KMS-11 (cell line): ENCODE results near the gene APOBEC4.

Source experiments
- H2AFZ ChIP-seq: fragments of 200-600 bp; sonication (generic); 2 replicates; pipeline ENCODE4 v1.6.1; 2016; ENCODE audit warnings: antibody characterized with exemption, mixed run types, low read depth
- H3K27ac ChIP-seq: fragments of 200-600 bp; sonication (generic); 2 replicates; pipeline ENCODE4 v1.6.1; 2016; ENCODE audit warnings: mild to moderate bottlenecking, mixed run types
- H3K27me3 ChIP-seq: fragments of 200-600 bp; sonication (generic); 2 replicates; pipeline ENCODE4 v1.6.1; 2017; ENCODE audit warnings: mild to moderate bottlenecking, low read depth, mixed run types, moderate library complexity; ENCODE audit not compliant: insufficient read depth
- H3K36me3 ChIP-seq: fragments of 200-600 bp; sonication (generic); 2 replicates; pipeline ENCODE4 v1.6.1; 2017; ENCODE audit warnings: mild to moderate bottlenecking, mixed run types; ENCODE audit not compliant: insufficient read depth
- H3K4me1 ChIP-seq: fragments of 200-600 bp; sonication (generic); 2 replicates; pipeline ENCODE4 v1.6.1; 2016; ENCODE audit warnings: mild to moderate bottlenecking, low read depth, mixed run types; ENCODE audit not compliant: poor library complexity, severe bottlenecking
- H3K4me2 ChIP-seq: fragments of 200-600 bp; sonication (generic); 2 replicates; pipeline ENCODE4 v1.7.0; 2016; ENCODE audit warnings: mild to moderate bottlenecking, mixed run types
- H3K4me3 ChIP-seq: fragments of 200-600 bp; sonication (generic); IDR thresholded peaks from 2 replicates; pipeline ENCODE4 v1.6.1; 2017; ENCODE audit warnings: low read depth, low read length, mixed read lengths; ENCODE audit not compliant: insufficient read depth
- H3K79me2 ChIP-seq: fragments of 200-600 bp; sonication (generic); 2 replicates; pipeline ENCODE4 v1.6.1; 2016; ENCODE audit warnings: low read depth, mixed run types; ENCODE audit not compliant: insufficient read depth
- H3K9ac ChIP-seq: fragments of 200-600 bp; sonication (generic); 2 replicates; pipeline ENCODE4 v1.6.1; 2016; ENCODE audit warnings: mild to moderate bottlenecking, mixed run types
- H4K20me1 ChIP-seq: fragments of 200-600 bp; sonication (generic); 2 replicates; pipeline ENCODE4 v1.6.1; 2016; ENCODE audit warnings: mild to moderate bottlenecking, mixed run types; ENCODE audit not compliant: insufficient read depth
- TF ChIP-seq, protein P1 (sequence below): fragments of 200-600 bp; sonication (generic); conservative IDR thresholded peaks from 2 replicates; pipeline ENCODE4 v1.6.1; 2017; ENCODE audit warnings: low read depth, mild to moderate bottlenecking, antibody characterized with exemption, low read length, moderate library complexity, mixed read lengths

Gene APOBEC4, protein sequence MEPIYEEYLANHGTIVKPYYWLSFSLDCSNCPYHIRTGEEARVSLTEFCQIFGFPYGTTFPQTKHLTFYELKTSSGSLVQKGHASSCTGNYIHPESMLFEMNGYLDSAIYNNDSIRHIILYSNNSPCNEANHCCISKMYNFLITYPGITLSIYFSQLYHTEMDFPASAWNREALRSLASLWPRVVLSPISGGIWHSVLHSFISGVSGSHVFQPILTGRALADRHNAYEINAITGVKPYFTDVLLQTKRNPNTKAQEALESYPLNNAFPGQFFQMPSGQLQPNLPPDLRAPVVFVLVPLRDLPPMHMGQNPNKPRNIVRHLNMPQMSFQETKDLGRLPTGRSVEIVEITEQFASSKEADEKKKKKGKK

DNA sequence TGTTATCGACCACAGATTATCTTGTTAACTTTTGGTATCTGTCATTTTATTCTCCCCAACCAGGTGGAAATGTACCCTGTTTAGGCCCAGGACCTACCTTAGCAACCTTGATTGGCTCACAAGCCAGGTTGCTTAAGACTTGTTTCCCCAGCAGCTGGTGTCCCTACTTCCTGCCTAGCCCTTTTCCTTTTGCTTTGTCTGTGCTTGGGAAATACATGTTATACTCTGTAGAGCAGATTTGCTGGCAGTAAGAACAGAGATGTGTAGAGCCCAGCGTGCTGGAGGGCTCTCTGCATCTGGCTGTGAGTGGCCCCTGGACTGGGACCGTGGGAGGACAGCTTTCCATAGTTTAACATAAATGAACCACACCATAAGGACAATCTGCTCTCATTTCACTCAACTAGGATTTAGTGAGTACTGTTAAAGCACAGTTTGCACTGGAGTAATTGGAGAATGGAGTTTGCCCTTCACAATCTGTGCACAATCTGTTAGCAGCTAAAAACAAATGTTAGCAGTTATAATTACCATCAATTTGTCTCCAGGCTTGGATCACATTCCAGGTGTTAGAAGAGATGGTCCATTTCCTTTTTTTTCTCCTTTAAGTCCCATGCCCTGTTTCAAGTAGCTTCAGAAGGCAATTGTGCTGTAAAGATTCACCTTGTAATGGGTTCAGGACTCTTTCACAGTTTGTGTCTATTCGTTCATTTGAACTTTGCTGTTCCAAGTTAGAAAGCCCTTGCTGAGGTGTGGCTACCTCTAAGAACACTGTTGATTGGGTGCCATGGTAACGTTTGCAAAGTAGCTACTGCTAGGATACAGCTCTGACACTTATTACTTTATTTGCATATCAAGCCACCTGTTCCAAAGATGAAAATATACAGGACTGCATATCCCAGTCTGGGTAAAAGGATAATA lies at the start of gene APOBEC4:
APOBEC4 (minus strand) TSS at position 770 of the 915 bp plus-strand sequence. CDS start 4,535 bp downstream, outside the sequence.
- H4K20me1 ChIP-seq: no peaks in the 10 kb centered on the region
- H3K4me2 ChIP-seq: peak within 1 kb of the TSS; percentile 46
- H3K4me1 ChIP-seq: peaks cover 54% of the 10 kb centered on the region
- H3K9ac ChIP-seq: no peak within 1 kb of the TSS
- H3K27me3 ChIP-seq: no peaks in the 10 kb centered on the region
- H3K79me2 ChIP-seq: no peaks in the 10 kb centered on the region
- peak within 1 kb of the TSS; percentile 16; the same call in 1 of the 2 replicates for H2AFZ ChIP-seq
- no peak within 1 kb of the TSS for H3K27ac ChIP-seq
- H3K4me3 ChIP-seq: no peak within 1 kb of the TSS
- H3K36me3 ChIP-seq: no peaks in the 10 kb centered on the region
- TF ChIP-seq, protein P1, sequence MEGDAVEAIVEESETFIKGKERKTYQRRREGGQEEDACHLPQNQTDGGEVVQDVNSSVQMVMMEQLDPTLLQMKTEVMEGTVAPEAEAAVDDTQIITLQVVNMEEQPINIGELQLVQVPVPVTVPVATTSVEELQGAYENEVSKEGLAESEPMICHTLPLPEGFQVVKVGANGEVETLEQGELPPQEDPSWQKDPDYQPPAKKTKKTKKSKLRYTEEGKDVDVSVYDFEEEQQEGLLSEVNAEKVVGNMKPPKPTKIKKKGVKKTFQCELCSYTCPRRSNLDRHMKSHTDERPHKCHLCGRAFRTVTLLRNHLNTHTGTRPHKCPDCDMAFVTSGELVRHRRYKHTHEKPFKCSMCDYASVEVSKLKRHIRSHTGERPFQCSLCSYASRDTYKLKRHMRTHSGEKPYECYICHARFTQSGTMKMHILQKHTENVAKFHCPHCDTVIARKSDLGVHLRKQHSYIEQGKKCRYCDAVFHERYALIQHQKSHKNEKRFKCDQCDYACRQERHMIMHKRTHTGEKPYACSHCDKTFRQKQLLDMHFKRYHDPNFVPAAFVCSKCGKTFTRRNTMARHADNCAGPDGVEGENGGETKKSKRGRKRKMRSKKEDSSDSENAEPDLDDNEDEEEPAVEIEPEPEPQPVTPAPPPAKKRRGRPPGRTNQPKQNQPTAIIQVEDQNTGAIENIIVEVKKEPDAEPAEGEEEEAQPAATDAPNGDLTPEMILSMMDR: no peak

DNA sequence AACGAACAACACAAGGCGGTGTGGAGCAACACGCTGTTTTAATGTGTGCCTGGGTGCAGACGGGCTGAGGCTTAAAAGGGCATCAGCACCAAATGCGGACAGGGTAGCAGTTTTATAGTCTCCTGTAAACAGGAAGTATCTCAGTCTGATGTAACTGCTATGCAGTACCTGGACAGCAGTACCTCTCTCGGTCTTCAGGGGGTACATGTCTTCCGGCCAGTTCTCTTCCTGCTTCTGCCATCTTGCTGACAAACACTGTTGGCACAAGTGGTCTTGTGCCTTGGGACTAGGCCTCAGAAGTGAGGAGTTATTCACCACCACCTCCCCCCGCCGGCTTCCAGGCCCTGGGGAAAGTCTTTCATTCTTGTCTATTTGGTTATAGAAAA lies 49.7 kb upstream of the APOBEC4 start:
- TF ChIP-seq, protein P1: no peak
- H3K4me1 ChIP-seq: no peaks in the 10 kb centered on the region
- H3K79me2 ChIP-seq: no peaks in the 10 kb centered on the region
- no peak overlapping the region for H2AFZ ChIP-seq
- no peaks in the 10 kb centered on the region for H3K27me3 ChIP-seq
- no peaks in the 10 kb centered on the region for H3K36me3 ChIP-seq
- no peak overlapping the region for H3K9ac ChIP-seq
- no peak overlapping the region for H3K27ac ChIP-seq
- no peaks in the 10 kb centered on the region for H4K20me1 ChIP-seq
- no peak overlapping the region for H3K4me3 ChIP-seq
- no peak overlapping the region for H3K4me2 ChIP-seq

DNA sequence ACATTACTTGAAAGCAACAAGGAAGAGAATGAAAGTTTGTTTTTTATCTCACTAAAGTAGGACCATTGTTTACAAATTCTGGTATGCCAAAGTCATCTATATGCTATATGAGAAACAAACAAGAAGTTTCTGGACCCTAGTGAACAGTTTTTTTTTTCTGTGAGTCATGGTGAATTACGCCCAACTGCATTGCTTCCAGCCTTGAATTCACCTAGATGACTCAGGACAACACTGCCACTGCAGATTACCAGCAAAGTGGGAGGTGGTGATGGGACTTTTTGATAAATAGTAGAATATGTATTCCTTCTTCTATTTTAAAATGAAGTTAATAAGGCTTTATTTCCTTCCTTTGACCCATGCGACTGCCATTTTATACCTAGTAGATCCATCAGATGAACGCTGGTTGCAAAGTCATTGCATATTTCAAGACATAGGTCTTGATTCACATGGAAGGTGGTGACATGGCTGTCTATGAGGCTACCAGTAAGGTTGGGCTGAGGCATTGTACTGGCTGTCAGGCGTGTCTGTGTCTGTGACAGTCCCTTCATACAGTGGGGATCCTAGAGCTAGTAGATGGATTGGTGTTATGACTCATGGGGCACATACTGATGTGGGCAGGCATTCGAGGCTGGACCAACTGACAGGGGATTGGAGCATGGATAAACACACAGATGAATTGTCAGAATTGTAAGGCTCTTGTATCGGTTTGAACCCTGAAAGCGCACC lies 49.1 kb upstream of the APOBEC4 start:
- no peak overlapping the region for H3K4me3 ChIP-seq
- no peaks in the 10 kb centered on the region for H3K27me3 ChIP-seq
- H3K9ac ChIP-seq: no peak overlapping the region
- no peaks in the 10 kb centered on the region for H4K20me1 ChIP-seq
- no peaks in the 10 kb centered on the region for H3K79me2 ChIP-seq
- H3K27ac ChIP-seq: no peak overlapping the region
- H3K36me3 ChIP-seq: no peaks in the 10 kb centered on the region
- H2AFZ ChIP-seq: no peak overlapping the region
- H3K4me2 ChIP-seq: no peak overlapping the region
- no peaks in the 10 kb centered on the region for H3K4me1 ChIP-seq
- TF ChIP-seq, protein P1: no peak

DNA sequence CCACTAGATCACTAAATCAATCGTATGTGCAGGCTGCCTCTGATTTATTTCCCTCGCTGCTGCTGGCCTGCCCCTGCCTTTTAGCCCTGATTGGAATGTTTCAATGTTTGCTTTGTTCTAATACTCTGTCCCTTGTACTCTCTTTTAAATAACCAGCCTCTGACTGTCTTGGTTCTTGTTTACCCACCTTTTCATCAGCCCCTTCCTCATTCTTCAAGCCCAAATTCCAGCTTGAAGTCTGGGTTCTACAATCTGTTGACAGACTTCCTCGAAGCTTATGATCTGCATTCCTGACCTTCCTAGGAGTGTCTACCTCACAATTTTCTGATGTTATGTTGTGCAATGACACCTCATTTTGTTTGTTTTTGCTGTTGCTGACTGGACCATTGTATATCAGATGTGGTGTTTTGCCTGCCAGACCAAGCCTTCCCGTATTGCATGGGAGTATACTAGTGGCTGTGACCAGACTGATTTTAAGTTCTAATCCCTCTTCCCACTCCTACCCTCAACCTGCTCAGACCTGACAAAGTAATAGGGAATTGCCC lies 46.6 kb upstream of the APOBEC4 start:
- Histone ChIP-seq H3K9ac (no peak overlapping the region), H3K79me2 (no peaks in the 10 kb centered on the region), H3K27me3 (no peaks in the 10 kb centered on the region), H2AFZ (no peak overlapping the region), H3K4me1 (no peaks in the 10 kb centered on the region), H4K20me1 (no peaks in the 10 kb centered on the region), H3K4me2 (no peak overlapping the region), H3K4me3 (no peak overlapping the region), H3K27ac (no peak overlapping the region), H3K36me3 (no peaks in the 10 kb centered on the region)
- TF ChIP-seq, protein P1: no peak
